CD4-positive, alpha-beta T cell (primary cell): ENCODE measurements around the gene TP53. TPM values are rescaled to one million over a fixed set of nuclear protein-coding genes. Genes with fewer than 3 reads are reported as not detected.
A peak's percentile ranks its signal among the peaks of the same experiment; 100 is the strongest.

Source experiments
- ATAC-seq: fragments of 200-7000 bp; cut with Tn5 transposase; one replicate; pipeline ENCODE4 v1.10.0; 2022; ENCODE audit warnings: mild to moderate bottlenecking; ENCODE audit not compliant: poor library complexity
- CTCF ChIA-PET: fragments of 350-600 bp; sonication (Branson Sonifier 250); formaldehyde crosslinking; loops from one replicate; lab custom pipeline; 2021; ENCODE audit warnings: antibody characterized with exemption, inconsistent platforms; lab: Charles Lee
- POLR2A ChIA-PET: fragments of 350-600 bp; sonication (Branson Sonifier 250); formaldehyde crosslinking; loops from one replicate; lab custom pipeline; 2021; ENCODE audit warnings: antibody characterized with exemption, inconsistent platforms; lab: Charles Lee
- DNase-seq, 14 experiments: peaks; one replicate each; pipeline ENCODE4 v3.0.0-alpha.2; 2013 to 2020; ENCODE audit warnings: mixed read lengths in 2 of 14
- H3K27ac ChIP-seq, 2 donors: one replicate each; pipeline versions ENCODE4 v1.5.1 to v1.7.0; 2013; ENCODE audit warnings: low read length in 2 of 2, low read depth in 1 of 2, mild to moderate bottlenecking in 1 of 2
- H3K27me3 ChIP-seq, 2 experiments: 1 replicate in 1 of 2; 2 replicates in 1 of 2; pipeline versions ENCODE4 v1.6.1 to v1.7.0; 2013; ENCODE audit warnings: low read length in 2 of 2, control low read depth in 1 of 2, mild to moderate bottlenecking in 1 of 2, moderate library complexity in 1 of 2; ENCODE audit not compliant: insufficient read depth in 2 of 2, control insufficient read depth in 1 of 2
- H3K36me3 ChIP-seq: one replicate; pipeline ENCODE4 v1.6.1; 2013; ENCODE audit warnings: low read length, control low read depth; ENCODE audit not compliant: insufficient read depth
- H3K4me1 ChIP-seq: one replicate; pipeline ENCODE4 v1.6.1; 2013; ENCODE audit warnings: low read length, control low read depth; ENCODE audit not compliant: insufficient read depth
- H3K4me3 ChIP-seq: one replicate; pipeline ENCODE4 v1.5.1; 2013; ENCODE audit warnings: mild to moderate bottlenecking, low read length, moderate library complexity
- H3K9me3 ChIP-seq, 2 experiments: 1 replicate in 1 of 2; 2 replicates in 1 of 2; pipeline versions ENCODE4 v1.6.1 to v1.7.0; 2013; ENCODE audit warnings: low read length in 2 of 2, mild to moderate bottlenecking in 2 of 2, control low read depth in 1 of 2, moderate library complexity in 1 of 2; ENCODE audit not compliant: control insufficient read depth in 1 of 2, insufficient read depth in 1 of 2
- H3K27ac Mint-ChIP-seq: one replicate; pipeline ENCODE4 v1.8.0; 2020; ENCODE audit warnings: mixed read lengths
- H3K27me3 Mint-ChIP-seq: one replicate; pipeline ENCODE4 v1.8.0; 2021; ENCODE audit warnings: mixed read lengths
- H3K36me3 Mint-ChIP-seq: one replicate; pipeline ENCODE4 v1.8.0; 2021; ENCODE audit warnings: low read depth, mixed read lengths
- H3K4me1 Mint-ChIP-seq: one replicate; pipeline ENCODE4 v1.8.0; 2021; ENCODE audit warnings: low read depth, mixed read lengths
- H3K4me3 Mint-ChIP-seq: one replicate; pipeline ENCODE4 v1.8.0; 2020; ENCODE audit warnings: mild to moderate bottlenecking, mixed read lengths
- H3K9me3 Mint-ChIP-seq: one replicate; pipeline ENCODE4 v1.8.0; 2020; ENCODE audit warnings: mixed read lengths
- CTCF ChIP-seq: fragments of 200-600 bp; IDR thresholded peaks from one replicate; pipeline ENCODE4 v1.8.0; 2022; ENCODE audit warnings: antibody characterized with exemption, mild to moderate bottlenecking
- intact Hi-C, 2 experiments: fragments of 100-400 bp; cut with DNase I in 1 of 2; cut with micrococcal nuclease in 1 of 2; formaldehyde crosslinking; loops; one replicate each; pipeline versions ENCODE4 v1.15.1 to v1.9.0; 2023 to 2025; cut with DNase I, micrococcal nuclease
- total RNA-seq, 174 experiments: library from RNA in 2 of 174; stranded (reverse) in 2 of 174; gene quantifications; one replicate each; pipeline ENCODE4 v1.2.3 and lab custom pipeline; 2021 to 2026

TP53 gene
- total RNA-seq, 2 experiments from 2014 or later, result 25.8 to 26.0 TPM

- no peak overlapping the region for H3K4me3 ChIP-seq
- ChIA-PET CTCF (no interaction called here), POLR2A (interaction anchor here (0.6 kb wide), 1 partner anchor 661 kb away, joined by 3 read pairs; no protein-coding TSS in a partner anchor)
- DNase-seq (no peak), ATAC-seq (no peak)
- peaks cover 0 to 17% of the 10 kb centered on the region in 2 experiments for H3K9me3 ChIP-seq
- H3K9me3 Mint-ChIP-seq, result no peaks in the 10 kb centered on the region
- peaks cover 24% of the 10 kb centered on the region for H3K4me1 Mint-ChIP-seq
- peaks cover 53 to 58% of the 10 kb centered on the region in 2 experiments for H3K27me3 ChIP-seq
- H3K27me3 Mint-ChIP-seq, result peaks cover 78% of the 10 kb centered on the region
- peaks cover 11% of the 10 kb centered on the region for H3K36me3 ChIP-seq
- H3K4me1 ChIP-seq, result peaks cover 26% of the 10 kb centered on the region
- intact Hi-C loops, result no loop called here
- H3K36me3 Mint-ChIP-seq, result peaks cover 16% of the 10 kb centered on the region
- no peak for TF ChIP-seq CTCF
- H3K4me3 Mint-ChIP-seq, result peak overlapping the region; percentile 40
- no peak overlapping the region for H3K27ac Mint-ChIP-seq
- no peak overlapping the region for H3K27ac ChIP-seq
Measured at GRCh38 chr17:7706631-7707354, 19.5 kb upstream of the TP53 start.

GRCh38 chr17:7705269-7706255 is 18.3 kb upstream of the TP53 start:
- peaks cover 28% of the 10 kb centered on the region for H3K36me3 Mint-ChIP-seq
- Histone ChIP-seq H3K9me3 (peaks cover 0 to 17% of the 10 kb centered on the region in 2 experiments), H3K27ac (no peak overlapping the region), H3K4me1 (peaks cover 26% of the 10 kb centered on the region), H3K4me3 (no peak overlapping the region), H3K27me3 (peaks cover 49 to 57% of the 10 kb centered on the region in 2 experiments), H3K36me3 (peaks cover 19% of the 10 kb centered on the region)
- H3K4me1 Mint-ChIP-seq, result peaks cover 20% of the 10 kb centered on the region
- ChIA-PET POLR2A (no interaction called here), CTCF (no interaction called here)
- DNase-seq (no peak), ATAC-seq (peak; percentile 32)
- H3K27ac Mint-ChIP-seq, result no peak overlapping the region
- peaks cover 70% of the 10 kb centered on the region for H3K27me3 Mint-ChIP-seq
- TF ChIP-seq CTCF, result no peak
- intact Hi-C loops, result no loop called here
- no peaks in the 10 kb centered on the region for H3K9me3 Mint-ChIP-seq
- peak overlapping the region; percentile 27 for H3K4me3 Mint-ChIP-seq

- H3K4me1 Mint-ChIP-seq, result peaks cover 14% of the 10 kb centered on the region
- peak within 1 kb of the TSS; percentile 30 for H3K4me3 ChIP-seq
- H3K4me1 ChIP-seq, result peaks cover 20% of the 10 kb centered on the region
- peak in 1 of 14 experiments; percentile 38 for DNase-seq
- no peak within 1 kb of the TSS for H3K27ac Mint-ChIP-seq
- H3K36me3 Mint-ChIP-seq, result peaks cover 34% of the 10 kb centered on the region
- H3K9me3 ChIP-seq, result peaks cover 0 to 17% of the 10 kb centered on the region in 2 experiments
- H3K27me3 Mint-ChIP-seq, result peaks cover 63% of the 10 kb centered on the region
- ChIA-PET CTCF (interaction anchor here (0.5 to 0.9 kb wide), 2 partner anchors 17 to 57 kb away, joined by 3 to 4 read pairs; partner anchors contain the start of gene TP53), POLR2A (interaction anchor here (1.6 kb wide), 1 partner anchor 17 kb away, joined by 4 read pairs; the partner anchor contains the start of gene WRAP53)
- intact Hi-C loops, result no loop called here
- H3K4me3 Mint-ChIP-seq, result peak within 1 kb of the TSS; percentile 79
- no peak within 1 kb of the TSS for H3K27ac ChIP-seq
- TF ChIP-seq CTCF, result no peak
- peak; percentile 42 for ATAC-seq
- H3K9me3 Mint-ChIP-seq, result no peaks in the 10 kb centered on the region
- peaks cover 49 to 57% of the 10 kb centered on the region in 2 experiments for H3K27me3 ChIP-seq
- H3K36me3 ChIP-seq, result peaks cover 22% of the 10 kb centered on the region
Measured at GRCh38 chr17:7704601-7705268, 17.4 kb upstream of the TP53 start, which contains the start of gene EFNB3. Gene EFNB3 (plus strand): TSS chr17:7705202. CDS start chr17:7705599, 397 bp downstream.
